Measurements from ENCODE around the gene SULT1B1. TPM values are rescaled to one million over a fixed set of nuclear protein-coding genes. Genes with fewer than 3 reads are reported as not detected.

The SULT1B1 gene
- total RNA-seq, result under 0.01 TPM in 1 of 2 replicates, not detected in the other

GRCh38 chr4:69760455-69760854 lies at the start of gene SULT1B1:
Gene SULT1B1, minus strand, starts transcription at chr4:69760620. Its CDS starts 5,403 bp downstream, at chr4:69755217.

Other genes starting within 250 kb of the SULT1B1 start
- not detected in 2 replicates for gene UGT2A2, start 121.0 kb downstream of the SULT1B1 start, total RNA-seq
- not detected in 2 replicates for gene UGT2A1, start 107.4 kb downstream of the SULT1B1 start, total RNA-seq
- 0.24 and 0.64 TPM in 2 replicates for gene SULT1E1, start 99.5 kb upstream of the SULT1B1 start, total RNA-seq
- gene CSN1S1, start 170.4 kb upstream of the SULT1B1 start, total RNA-seq, result not detected in 2 replicates
- gene CSN2, start 205.1 kb upstream of the SULT1B1 start, total RNA-seq, result not detected in 2 replicates
- gene STATH, start 235.3 kb upstream of the SULT1B1 start, total RNA-seq, result not detected in 2 replicates